NK-92 (cell line): ENCODE measurements around the gene CD96.
A peak's percentile ranks its signal among the peaks of the same experiment; 100 is the strongest.
"Not testable (repeated sequence)": the region's sequence is repeated elsewhere in the genome, so short reads cannot be mapped to it uniquely, and the experiment has no call there.

ENCODE experiments used
- DNase-seq: peaks from one replicate; lab custom pipeline; 2025; ENCODE audit not compliant: unreplicated experiment; lab: John Stamatoyannopoulos, UW

The CD96 gene

GRCh38 chr3:111541911-111542483 lies at the start of gene CD96:
Gene CD96 (plus strand): TSS chr3:111542197. CDS start chr3:111542249, 52 bp downstream.
- DNase-seq: peak; percentile 10

GRCh38 chr3:111493276-111493675 lies 48.7 kb upstream of the CD96 start:
- DNase-seq: no peak

- no peak for DNase-seq
Observed at GRCh38 chr3:111496894-111497559, 45.0 kb upstream of the CD96 start.

GRCh38 chr3:111498022-111498421 lies 44.0 kb upstream of the CD96 start:
- no peak for DNase-seq

- no peak for DNase-seq
Observed at GRCh38 chr3:111506435-111506834, 35.6 kb upstream of the CD96 start.

DNA sequence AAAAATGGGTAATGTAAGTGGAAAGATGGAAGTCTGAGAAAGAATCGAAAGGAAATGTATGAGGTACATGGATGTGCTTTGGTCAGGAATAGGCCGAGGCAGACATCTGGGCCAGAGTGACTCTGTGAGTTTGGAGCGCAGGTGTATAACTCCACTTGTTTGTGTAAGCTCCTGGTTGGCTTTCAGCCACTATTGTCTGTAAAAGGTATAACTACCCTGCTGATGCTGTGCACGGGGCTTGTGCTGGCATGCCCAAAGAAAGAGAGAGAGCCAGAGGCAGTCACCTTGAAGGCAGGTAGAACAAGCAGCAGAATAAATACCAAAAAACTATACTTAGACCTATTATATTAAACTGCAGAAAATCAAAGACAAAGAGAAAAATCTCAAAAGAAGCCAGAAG lies 32.7 kb upstream of the CD96 start:
- DNase-seq: no peak

DNA sequence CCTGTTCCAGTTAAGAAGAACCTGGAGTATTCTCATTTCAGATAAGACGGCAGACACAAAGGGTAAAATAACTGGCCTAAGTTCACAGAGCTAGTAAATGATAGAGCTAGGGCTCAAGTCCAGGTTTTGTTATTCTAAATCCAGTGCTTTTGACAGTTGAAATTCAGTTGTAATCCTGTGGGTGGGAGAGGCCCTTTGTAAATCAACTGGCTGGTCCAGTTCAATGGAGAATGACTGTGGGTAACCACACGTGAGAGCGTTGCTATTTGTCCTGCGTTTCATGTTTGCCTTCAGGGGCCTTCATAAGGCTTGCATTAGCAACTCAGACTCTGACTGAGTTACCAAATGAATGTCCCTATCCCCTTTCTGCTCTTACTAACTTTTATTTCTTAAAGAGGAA lies 24.2 kb upstream of the CD96 start:
- DNase-seq: no peak

DNA sequence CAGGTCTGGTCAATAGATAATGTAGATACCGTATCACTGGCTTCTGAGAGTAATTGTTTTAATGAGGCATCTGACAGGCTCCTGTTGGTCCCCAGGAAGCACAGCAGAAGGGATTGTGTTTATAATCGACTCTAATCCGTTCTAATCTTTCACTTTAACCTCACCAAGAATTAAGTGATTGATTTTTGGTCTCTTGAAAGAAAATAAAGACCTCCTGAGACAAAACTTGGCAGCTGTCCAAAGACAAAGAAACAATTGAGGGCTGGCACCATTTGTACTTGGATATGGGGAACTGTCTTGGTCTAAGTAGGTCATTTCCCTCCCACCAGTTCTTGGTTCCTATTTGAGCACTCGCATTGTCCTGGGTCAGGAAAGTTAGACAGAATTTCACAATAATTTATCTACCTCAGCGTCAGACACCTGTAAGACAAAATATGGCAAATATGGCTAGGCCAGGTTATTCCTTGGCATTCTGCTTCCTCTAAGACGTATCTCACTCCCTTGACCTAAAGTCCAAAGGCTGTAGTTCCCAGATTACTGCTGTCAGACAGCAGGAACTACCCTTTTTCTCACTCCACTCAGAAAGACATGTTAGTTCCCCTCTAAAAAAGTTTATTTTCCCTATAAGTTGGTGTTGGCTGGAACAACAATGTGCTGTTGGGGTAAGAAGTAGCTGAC lies 22.7 kb upstream of the CD96 start:
- DNase-seq: no peak

- no peak for DNase-seq
Observed at GRCh38 chr3:111521891-111522290, 20.1 kb upstream of the CD96 start.

DNA sequence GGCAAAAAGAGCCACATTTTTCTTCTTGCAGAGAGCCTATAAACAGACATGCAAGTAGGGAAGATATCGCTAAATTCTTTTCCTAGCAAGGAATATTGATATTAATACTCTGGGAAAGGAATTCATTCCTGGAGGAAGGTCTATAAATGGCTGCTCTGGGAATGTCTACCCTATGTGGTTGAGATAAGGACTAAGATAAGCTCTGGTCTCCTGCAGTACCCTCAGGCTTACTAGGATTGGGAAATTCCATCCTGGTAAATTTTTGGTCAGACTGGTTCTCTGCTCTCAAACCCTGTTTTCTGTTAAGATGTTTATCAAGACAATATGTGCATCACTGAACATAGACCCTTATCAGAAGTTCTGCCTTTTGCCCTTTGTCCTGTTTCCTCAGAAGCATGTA lies 17.5 kb upstream of the CD96 start:
- not testable (repeated sequence) for DNase-seq

DNA sequence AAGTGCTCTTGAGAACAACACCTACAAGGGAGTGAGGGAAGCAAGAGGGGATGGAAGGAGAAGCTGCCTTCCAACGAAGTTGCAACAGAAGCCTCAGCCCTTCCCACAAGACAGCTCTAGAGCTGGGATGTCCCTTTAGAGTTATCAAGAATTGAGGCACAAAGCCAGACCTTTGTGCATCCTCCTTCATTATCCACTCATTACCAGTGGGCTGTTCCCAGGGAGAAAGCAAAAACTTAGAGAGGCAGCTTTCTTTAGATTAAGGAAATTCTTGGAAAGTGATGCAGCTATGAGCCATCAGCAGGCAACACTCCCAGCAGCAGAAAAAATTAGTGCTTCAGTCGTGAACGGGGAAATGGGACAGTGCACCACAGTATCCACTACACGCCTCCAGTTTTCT lies 10.6 kb upstream of the CD96 start:
- DNase-seq: no peak

GRCh38 chr3:111534701-111535100 lies 7.3 kb upstream of the CD96 start:
- DNase-seq: no peak

DNA sequence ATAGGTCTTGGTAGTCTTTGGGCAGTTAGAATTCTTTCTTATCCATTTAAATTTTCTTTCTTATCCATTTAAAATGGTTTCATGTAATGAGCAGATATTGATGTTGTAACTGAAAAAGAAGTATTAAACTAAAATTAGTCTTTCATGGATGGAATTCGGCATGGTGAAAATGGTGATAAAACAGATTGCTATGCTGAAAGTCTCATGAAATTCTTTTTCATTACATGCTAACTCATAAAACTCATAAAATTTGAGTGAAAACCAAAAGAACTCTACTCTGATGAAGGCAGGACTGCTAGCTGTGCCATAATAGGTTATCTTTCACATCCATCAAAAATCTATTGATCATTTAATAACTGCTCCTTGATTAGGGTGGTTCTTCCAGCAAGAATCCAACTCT lies 3.9 kb upstream of the CD96 start:
- no peak for DNase-seq

DNA sequence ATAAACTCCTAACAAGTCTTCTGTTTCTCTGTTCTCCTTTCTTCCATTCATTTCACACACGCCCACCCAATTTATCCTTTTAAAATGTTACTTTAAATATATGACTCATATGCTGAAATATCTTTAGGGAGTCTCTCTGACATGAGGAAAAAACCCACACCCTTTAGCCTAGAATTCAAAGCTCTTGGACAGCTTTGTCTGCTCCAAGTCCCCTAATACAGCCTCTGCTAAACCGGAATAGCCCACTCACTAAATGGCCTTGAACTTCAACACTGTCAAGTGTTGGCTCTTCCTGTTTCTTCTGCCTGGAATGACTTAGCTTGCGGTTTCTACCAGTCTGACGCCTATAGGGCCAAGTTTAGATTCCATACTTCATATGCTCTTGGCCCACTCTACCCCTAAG lies 3.3 kb upstream of the CD96 start:
- DNase-seq: no peak

DNA sequence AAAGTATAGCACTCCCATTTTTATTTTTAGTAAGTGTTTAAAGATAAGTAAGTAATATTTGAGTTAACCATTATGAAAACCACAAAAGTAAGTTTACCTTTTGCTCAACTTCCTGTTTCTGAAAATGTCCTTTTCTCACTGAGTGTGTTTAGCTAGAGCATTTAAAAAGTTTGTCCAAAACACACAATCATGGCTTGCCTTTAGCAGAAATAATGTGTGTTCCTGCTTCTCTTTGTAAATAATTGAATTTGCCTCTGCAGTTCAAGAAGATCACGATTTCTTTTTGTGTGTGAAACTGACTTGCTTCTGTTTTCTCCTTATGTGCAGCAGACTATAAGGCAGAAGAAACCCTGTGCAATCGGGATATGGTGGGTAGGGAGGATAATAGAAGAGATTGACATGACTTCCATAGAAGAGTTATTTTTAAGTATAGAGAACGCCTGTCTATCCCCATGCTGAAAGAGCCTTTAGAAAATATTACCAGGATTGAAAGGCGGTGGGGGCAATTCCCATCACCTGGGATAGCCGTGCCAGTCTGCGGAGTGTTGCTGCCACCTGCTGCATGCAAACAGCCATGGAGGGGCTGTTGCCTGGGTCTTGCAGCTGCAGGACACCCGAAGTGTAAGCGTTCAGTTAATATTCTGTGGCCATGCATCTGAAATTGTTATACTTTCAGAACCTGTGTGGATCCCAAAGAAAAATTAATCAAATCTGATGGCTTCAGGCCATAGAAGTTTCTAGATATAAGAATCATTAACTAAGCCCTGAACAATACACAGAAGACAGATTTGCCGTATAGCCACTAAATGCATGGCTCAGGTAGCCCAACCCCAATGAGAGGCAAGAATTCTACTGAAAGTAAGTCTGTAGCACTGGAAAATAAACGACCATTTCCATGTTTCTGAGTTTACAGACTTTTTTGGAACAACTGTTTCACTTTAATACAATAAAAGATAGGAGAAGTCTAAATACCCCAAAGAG lies 2.4 kb upstream of the CD96 start:
- peak; percentile 6 for DNase-seq

DNA sequence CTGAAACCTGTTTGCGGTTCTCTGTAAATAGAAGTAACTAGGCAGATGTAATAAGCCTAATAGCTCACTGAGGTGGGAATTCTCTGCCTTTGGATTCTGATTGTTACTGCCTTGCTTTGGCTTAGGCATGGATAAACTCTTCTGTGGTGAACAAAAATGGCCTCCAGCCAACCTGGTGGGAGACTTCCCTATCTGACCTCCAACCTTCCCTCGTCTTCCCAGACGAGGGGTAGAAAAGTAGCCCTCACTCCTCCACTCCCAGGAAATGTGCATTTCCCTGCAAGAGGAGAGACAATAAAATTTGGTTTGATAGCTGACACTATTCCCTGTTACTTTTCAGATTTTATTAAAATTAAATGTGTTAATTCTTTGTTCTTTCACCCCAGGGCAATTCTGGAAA lies 606 bp upstream of the CD96 start:
- no peak for DNase-seq

GRCh38 chr3:111542611-111543300 lies 759 bp downstream of the CD96 start:
- DNase-seq: no peak

DNA sequence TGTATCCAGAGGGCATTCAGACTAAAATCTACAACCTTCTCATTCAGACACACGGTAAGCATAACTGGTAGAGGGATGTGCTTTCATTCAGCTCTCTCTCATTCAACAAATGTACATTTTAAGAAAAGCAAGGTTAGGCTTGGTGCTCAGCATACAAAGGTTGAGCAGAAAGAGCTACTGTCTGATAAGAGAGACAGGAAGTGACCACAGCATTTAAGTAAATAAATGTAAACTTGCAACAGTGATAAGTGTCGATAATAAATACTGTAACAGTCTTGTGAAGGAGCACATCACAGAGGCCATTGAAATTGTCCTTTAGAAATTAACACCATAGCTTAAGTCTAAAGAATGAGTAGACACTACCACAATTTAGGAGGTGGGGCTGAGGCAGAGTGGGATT lies 3.4 kb downstream of the CD96 start:
- no peak for DNase-seq

GRCh38 chr3:111547631-111548030 lies 5.6 kb downstream of the CD96 start:
- no peak for DNase-seq

DNA sequence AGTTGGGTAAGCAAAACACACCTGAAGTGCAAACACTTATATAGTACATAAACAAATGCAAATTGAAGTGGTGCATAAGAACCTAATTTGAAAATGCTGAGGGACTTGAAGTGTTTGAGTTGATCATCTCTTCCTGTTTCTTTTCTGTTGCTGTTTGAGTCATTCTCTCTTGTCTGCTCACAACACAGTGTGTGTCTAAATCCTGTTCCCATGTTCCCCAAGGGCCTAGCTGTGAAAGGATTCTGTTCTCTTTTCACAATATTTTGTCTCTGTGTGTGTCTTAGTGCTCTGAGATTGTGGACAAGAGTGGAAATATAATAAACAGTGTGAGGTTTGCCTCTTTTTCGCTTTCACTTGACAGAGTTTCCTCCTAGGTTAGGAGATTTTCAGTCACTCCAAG lies 6.1 kb downstream of the CD96 start:
- no peak for DNase-seq

DNA sequence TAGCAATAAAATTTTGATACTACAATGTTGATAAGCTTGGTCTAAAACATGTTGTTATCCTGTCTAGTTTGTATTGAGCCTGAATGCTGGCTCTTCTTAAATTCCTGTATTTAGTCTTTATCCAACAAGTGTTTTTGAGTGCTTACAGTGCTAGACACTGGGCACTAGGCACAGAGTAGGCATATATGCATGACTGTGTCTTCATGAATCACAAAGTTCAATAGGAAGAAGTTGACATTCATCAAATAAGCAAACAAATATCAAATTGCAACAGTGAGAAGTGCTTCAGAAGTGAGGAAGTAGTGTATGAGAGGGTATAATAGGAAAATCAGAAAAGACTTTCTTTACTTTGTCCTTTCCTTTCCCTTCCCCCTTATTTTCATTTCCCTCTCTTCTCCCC lies 6.8 kb downstream of the CD96 start:
- no peak for DNase-seq
